H1 (cell line): ENCODE data around the gene RASGRP1. TPM values are rescaled to one million over a fixed set of nuclear protein-coding genes. Genes with fewer than 3 reads are reported as not detected.

Source experiments
- CTCF ChIA-PET: fragments of 300-600 bp; sonication (Branson Sonifier 250); formaldehyde crosslinking; loops from one replicate; lab custom pipeline; 2021; ENCODE audit not compliant: partially characterized antibody; lab: Charles Lee
- POLR2A ChIA-PET: fragments of 300-600 bp; sonication (Branson Sonifier 250); formaldehyde crosslinking; loops from one replicate; lab custom pipeline; 2021; ENCODE audit warnings: inconsistent platforms; ENCODE audit not compliant: partially characterized antibody; lab: Charles Lee
- DNase-seq, 2 experiments: peaks; one replicate each; pipeline versions ENCODE4 v3.0.0 to v3.0.0-alpha.2; 2010 to 2022; ENCODE audit warnings: low spot score in 2 of 2, low read depth in 1 of 2, mixed read lengths in 1 of 2
- FAIRE-seq: peaks from 2 replicates; lab custom pipeline; 2011; peaks lifted over from hg19 to GRCh38; lab: Jason Lieb, UNC
- H2AFZ ChIP-seq: 2 replicates; pipeline ENCODE4 v1.8.1; 2012; ENCODE audit warnings: low read length, inconsistent platforms
- H2AK5ac ChIP-seq: 2 replicates; pipeline ENCODE4 v1.6.1; 2013; ENCODE audit warnings: low read depth, low read length
- H2BK120ac ChIP-seq: replicated peaks from 2 replicates; pipeline ENCODE3; 2013; ENCODE audit warnings: low read depth, low read length, inconsistent platforms
- H2BK12ac ChIP-seq: 2 replicates; pipeline ENCODE4 v1.6.1; 2013; ENCODE audit warnings: low read depth, low read length
- H2BK15ac ChIP-seq: 2 replicates; pipeline ENCODE4 v1.6.1; 2013; ENCODE audit warnings: low read length
- H2BK20ac ChIP-seq: 2 replicates; pipeline ENCODE4 v1.6.1; 2013; ENCODE audit warnings: low read length
- H2BK5ac ChIP-seq: 2 replicates; pipeline ENCODE4 v1.6.1; 2013; ENCODE audit warnings: low read depth, low read length
- H3K14ac ChIP-seq: 2 replicates; pipeline ENCODE4 v1.6.1; 2013; ENCODE audit warnings: inconsistent platforms; ENCODE audit not compliant: insufficient read length
- H3K18ac ChIP-seq: 2 replicates; pipeline ENCODE4 v1.6.1; 2013; ENCODE audit warnings: low read length; ENCODE audit errors: extremely low read depth
- H3K23ac ChIP-seq: 2 replicates; pipeline ENCODE4 v1.6.1; 2013; ENCODE audit warnings: inconsistent platforms; ENCODE audit not compliant: insufficient read length
- H3K23me2 ChIP-seq: 2 replicates; pipeline ENCODE4 v1.6.1; 2013; ENCODE audit warnings: low read depth, low read length
- H3K27ac ChIP-seq: 2 replicates; pipeline ENCODE4 v1.6.1; 2011; ENCODE audit warnings: low read depth, low read length, inconsistent platforms
- H3K27me3 ChIP-seq, 4 experiments: replicated peaks in 1 of 4; 1 replicate in 1 of 4; 2 replicates in 3 of 4; pipeline versions ENCODE4 v1.6.1 to v1.8.1; 2011 to 2013; ENCODE audit warnings: low read length in 3 of 4, mild to moderate bottlenecking in 3 of 4, inconsistent platforms in 2 of 4, mixed read lengths in 2 of 4, moderate library complexity in 1 of 4; ENCODE audit not compliant: control insufficient read depth in 3 of 4, insufficient read depth in 3 of 4; ENCODE audit errors: extremely low read depth in 1 of 4
- H3K36me3 ChIP-seq, 4 experiments: 2 replicates each; pipeline versions ENCODE4 v1.6.1 to v1.8.1; 2011 to 2013; ENCODE audit warnings: mild to moderate bottlenecking in 4 of 4, low read length in 3 of 4, moderate library complexity in 2 of 4, control low read depth in 1 of 4, inconsistent platforms in 1 of 4; ENCODE audit not compliant: insufficient read depth in 4 of 4, control insufficient read depth in 2 of 4
- H3K4ac ChIP-seq: replicated peaks from 2 replicates; pipeline ENCODE3; 2013; ENCODE audit warnings: low read length, low read depth, mixed read lengths, inconsistent platforms; ENCODE audit not compliant: insufficient read length
- H3K4me1 ChIP-seq, 4 experiments: replicated peaks in 1 of 4; 1 replicate in 1 of 4; 2 replicates in 3 of 4; pipeline versions ENCODE4 v1.6.1 to v1.8.1; 2011 to 2013; ENCODE audit warnings: low read length in 3 of 4, inconsistent platforms in 2 of 4, mixed read lengths in 1 of 4; ENCODE audit not compliant: insufficient read depth in 4 of 4, control insufficient read depth in 3 of 4
- H3K4me2 ChIP-seq, 2 experiments: 2 replicates each; pipeline versions ENCODE4 v1.6.1 to v1.8.1; 2011 to 2013; ENCODE audit warnings: low read depth in 2 of 2, low read length in 2 of 2, control low read depth in 1 of 2, inconsistent platforms in 1 of 2, mild to moderate bottlenecking in 1 of 2; ENCODE audit not compliant: insufficient read depth in 1 of 2
- H3K4me3 ChIP-seq, 4 experiments: fragments of 200-600, 300-600 bp in 1 of 4; sonication (generic), shearing (Covaris generic), sonication (Bioruptor Twin) in 1 of 4; 2 replicates each; pipeline versions ENCODE4 v1.5.1 to v1.8.1; 2011 to 2016; ENCODE audit warnings: low read length in 4 of 4, low read depth in 3 of 4, control low read depth in 2 of 4, inconsistent platforms in 2 of 4, mild to moderate bottlenecking in 2 of 4, mixed read lengths in 1 of 4, moderate library complexity in 1 of 4; ENCODE audit not compliant: insufficient read depth in 2 of 4; ENCODE audit errors: extremely low read depth in 1 of 4
- H3K56ac ChIP-seq: replicated peaks from 2 replicates; pipeline ENCODE3; 2013; ENCODE audit warnings: low read depth, mild to moderate bottlenecking, mixed read lengths, low read length, inconsistent platforms; ENCODE audit not compliant: insufficient read length
- H3K79me1 ChIP-seq: 2 replicates; pipeline ENCODE4 v1.6.1; 2013; ENCODE audit warnings: low read depth, low read length, control low read depth
- H3K79me2 ChIP-seq, 2 experiments: 2 replicates each; pipeline versions ENCODE4 v1.6.1 to v1.8.1; 2012 to 2013; ENCODE audit warnings: low read length in 2 of 2, mild to moderate bottlenecking in 2 of 2, inconsistent platforms in 1 of 2; ENCODE audit not compliant: insufficient read depth in 2 of 2, control insufficient read depth in 1 of 2
- H3K9ac ChIP-seq, 4 experiments: replicated peaks in 1 of 4; 1 replicate in 1 of 4; 2 replicates in 3 of 4; pipeline versions ENCODE4 v1.6.1 to v1.8.1; 2011 to 2013; ENCODE audit warnings: low read depth in 3 of 4, low read length in 3 of 4, control low read depth in 2 of 4, mild to moderate bottlenecking in 2 of 4, moderate library complexity in 2 of 4, inconsistent platforms in 1 of 4; ENCODE audit errors: extremely low read depth in 1 of 4
- H3K9me3 ChIP-seq, 2 experiments: 2 replicates each; pipeline versions ENCODE4 v1.6.1 to v1.8.1; 2012 to 2013; ENCODE audit warnings: mild to moderate bottlenecking in 2 of 2, moderate library complexity in 2 of 2, control low read depth in 1 of 2, inconsistent platforms in 1 of 2, low read depth in 1 of 2, low read length in 1 of 2, mixed read lengths in 1 of 2; ENCODE audit not compliant: insufficient read depth in 2 of 2
- H4K20me1 ChIP-seq, 2 experiments: replicated peaks in 1 of 2; 2 replicates each; pipeline versions ENCODE3 to v1.8.1; 2011 to 2013; ENCODE audit warnings: inconsistent platforms in 2 of 2, low read length in 2 of 2, mild to moderate bottlenecking in 1 of 2; ENCODE audit not compliant: insufficient read depth in 2 of 2, control insufficient read depth in 1 of 2
- H4K5ac ChIP-seq: 2 replicates; pipeline ENCODE4 v1.6.1; 2013; ENCODE audit warnings: low read length, low read depth, mixed read lengths, inconsistent platforms; ENCODE audit not compliant: insufficient read length
- H4K8ac ChIP-seq: 2 replicates; pipeline ENCODE4 v1.8.0; 2013; ENCODE audit warnings: mild to moderate bottlenecking, moderate library complexity, low read length, inconsistent platforms; ENCODE audit not compliant: insufficient read depth; ENCODE audit errors: extremely low read depth
- H4K91ac ChIP-seq: replicated peaks from 2 replicates; pipeline ENCODE3; 2013; ENCODE audit warnings: low read length, mixed read lengths, inconsistent platforms; ENCODE audit not compliant: insufficient read length
- BCL11A ChIP-seq, 2 experiments: IDR thresholded peaks; one replicate each; pipeline ENCODE4 v1.6.1; 2011; ENCODE audit warnings: low read depth in 2 of 2, low read length in 2 of 2, mild to moderate bottlenecking in 2 of 2
- NANOG ChIP-seq: IDR thresholded peaks from 2 replicates; pipeline ENCODE4 v1.6.1; 2011; ENCODE audit warnings: low read length, low read depth, mild to moderate bottlenecking, inconsistent platforms; ENCODE audit not compliant: insufficient read depth, poor library complexity, severe bottlenecking
- RNF2 ChIP-seq: fragments of 200-900, 300-1000 bp; sonication (generic); IDR thresholded peaks from 2 replicates; pipeline ENCODE4 v1.7.1; 2016; ENCODE audit warnings: borderline replicate concordance, low read depth, mild to moderate bottlenecking, antibody characterized with exemption, low read length; ENCODE audit not compliant: poor library complexity, severe bottlenecking; ENCODE audit errors: missing control alignments
- SIX5 ChIP-seq: IDR thresholded peaks from 2 replicates; pipeline ENCODE4 v1.6.1; 2011; ENCODE audit warnings: mild to moderate bottlenecking, low read depth, low read length
- SP1 ChIP-seq: IDR thresholded peaks from 2 replicates; pipeline ENCODE4 v1.6.1; 2011; ENCODE audit warnings: low read depth, low read length
- SP2 ChIP-seq: IDR thresholded peaks from 2 replicates; pipeline ENCODE4 v1.6.1; 2012; ENCODE audit warnings: mild to moderate bottlenecking, low read length, inconsistent platforms
- TCF12 ChIP-seq: IDR thresholded peaks from 2 replicates; pipeline ENCODE4 v1.6.1; 2011; ENCODE audit warnings: low read depth, mild to moderate bottlenecking, low read length
- WGBS, 2 experiments: shearing (Covaris generic) in 1 of 2; methylation state at CpG; one replicate each; pipeline versions ENCODE4 v1.1.6 to v1.1.7; 2013 to 2015; ENCODE audit warnings: low lambda C conversion rate in 2 of 2, mixed read lengths in 2 of 2, inconsistent platforms in 1 of 2, low coverage in 1 of 2, missing lambda C conversion rate in 1 of 2; ENCODE audit not compliant: insufficient replicate concordance in 2 of 2, insufficient coverage in 1 of 2, insufficient read length in 1 of 2; ENCODE audit errors: extremely low coverage in 1 of 2, missing lambda C conversion rate in 1 of 2; 5-methylcytosine and 5-hydroxymethylcytosine counted together
- polyA plus RNA-seq, 7 experiments: library from polyadenylated mRNA; depleted of rRNA in 3 of 7; stranded (reverse) in 5 of 7; unstranded in 2 of 7; fragments of >200 nt in 5 of 7; fragments of 200-250 nt in 2 of 7; gene quantifications; 1 replicate in 5 of 7; 2 replicates in 1 of 7; 4 replicates in 1 of 7; pipeline versions ENCODE4 v1.2.1 to v1.2.3, GENCODE V29; 2011 to 2013; ENCODE audit warnings: missing spikeins in 2 of 7, mixed read lengths in 2 of 7
- total RNA-seq: library from RNA; stranded (reverse); fragmentation: NEBNext Ultra II Directional; extraction: Animal tissue kit (Norgen Biotek cat#: 25700); gene quantifications from 2 replicates; pipeline ENCODE4 v1.2.1, GENCODE V29; 2021

Gene RASGRP1
- total and polyA plus RNA-seq, 2 of the 8 experiments (the other 6 are each of a cell fraction or from before 2014, with no cell fraction given): 1.1 to 2.1 TPM

- H3K56ac ChIP-seq: no peak overlapping the region
- H2BK20ac ChIP-seq: no peak overlapping the region
- no peak for FAIRE-seq
- H4K20me1 ChIP-seq: no peaks in the 10 kb centered on the region
- no peaks in the 10 kb centered on the region for H3K79me1 ChIP-seq
- H3K36me3 ChIP-seq: no peaks in the 10 kb centered on the region
- no peak overlapping the region for H2BK5ac ChIP-seq
- CTCF ChIA-PET: interaction anchor here (1.1 kb wide), 2 partner anchors 52 to 158 kb away, joined by 4 to 5 read pairs; no protein-coding TSS in a partner anchor
- no peak overlapping the region for H2AFZ ChIP-seq
- H3K23ac ChIP-seq: no peak overlapping the region
- no peaks in the 10 kb centered on the region; a peak in 1 of 4 replicates for H3K9me3 ChIP-seq
- H3K18ac ChIP-seq: no peak overlapping the region
- no peak overlapping the region for H3K4ac ChIP-seq
- no peaks in the 10 kb centered on the region for H3K79me2 ChIP-seq
- H2BK12ac ChIP-seq: no peak overlapping the region
- no peak overlapping the region for H2AK5ac ChIP-seq
- no peaks in the 10 kb centered on the region for H3K27me3 ChIP-seq
- H3K14ac ChIP-seq: no peak overlapping the region
- no peak overlapping the region for H4K8ac ChIP-seq
- no peak overlapping the region for H2BK15ac ChIP-seq
- no peak overlapping the region for H3K4me3 ChIP-seq
- 83% methylated on average over 2 of the region's 2 CpGs; no CpG with 5 or more reads in 1 of the 2 experiments for WGBS, 2 experiments
- no peak overlapping the region for H3K27ac ChIP-seq
- no peak overlapping the region for H4K5ac ChIP-seq
- H3K4me1 ChIP-seq: no peaks in the 10 kb centered on the region
- H3K4me2 ChIP-seq: no peak overlapping the region
- POLR2A ChIA-PET: no interaction called here
- no peaks in the 10 kb centered on the region for H3K23me2 ChIP-seq
- H2BK120ac ChIP-seq: no peak overlapping the region
- no peak for DNase-seq
- H3K9ac ChIP-seq: no peak overlapping the region
- H4K91ac ChIP-seq: no peak overlapping the region
- TF ChIP-seq BCL11A (IDR thresholded peaks at IDR 0.05; ENCODE audit: low read depth in 2 of 2, low read length in 2 of 2) (no peak), TCF12 (no peak), NANOG (no peak), SP2 (no peak), RNF2 (no peak), SIX5 (no peak), SP1 (no peak)
These were observed 34.1 kb upstream of the RASGRP1 start for GRCh38 chr15:38598749-38599148.
